Measurements from ENCODE around the gene LAMA4. TPM values are rescaled to one million over a fixed set of nuclear protein-coding genes. Genes with fewer than 3 reads are reported as not detected.

LAMA4 gene
- total RNA-seq, 1 donor from 2014 or later, result 102 TPM

DNA sequence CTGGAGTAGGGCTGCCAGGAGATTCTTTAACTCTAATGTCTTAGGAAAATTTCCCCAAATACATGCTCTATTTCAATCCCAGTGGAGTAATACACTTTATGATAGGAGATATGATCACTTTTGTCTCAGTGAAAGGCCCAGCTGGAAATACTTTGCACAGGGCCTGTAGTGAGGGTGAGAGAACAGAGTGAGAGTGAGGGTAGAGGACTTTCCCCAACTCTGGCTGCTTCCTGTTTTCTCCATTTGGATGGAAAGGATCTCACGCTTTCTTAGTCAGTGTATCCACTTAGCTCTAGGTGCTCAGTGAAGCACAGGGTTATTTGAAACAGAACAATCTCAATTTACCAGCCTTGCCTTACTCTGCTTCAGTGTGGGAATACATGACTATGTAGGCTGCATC is 130.4 kb downstream of the LAMA4 start:
- Mint-ChIP-seq H3K4me1 (ENCODE audit: low read depth) (no peaks in the 10 kb centered on the region), H3K4me3 (ENCODE audit: unreplicated experiment) (no peak overlapping the region), H3K27me3 (ENCODE audit: low read depth) (no peaks in the 10 kb centered on the region), H3K27ac (ENCODE audit: unreplicated experiment) (no peak overlapping the region), H3K36me3 (ENCODE audit: low read depth) (peaks cover 35% of the 10 kb centered on the region), H3K9me3 (ENCODE audit: low read depth) (no peaks in the 10 kb centered on the region)
- no peak for DNase-seq (ENCODE audit: low spot score)
- TF ChIP-seq, protein P1, sequence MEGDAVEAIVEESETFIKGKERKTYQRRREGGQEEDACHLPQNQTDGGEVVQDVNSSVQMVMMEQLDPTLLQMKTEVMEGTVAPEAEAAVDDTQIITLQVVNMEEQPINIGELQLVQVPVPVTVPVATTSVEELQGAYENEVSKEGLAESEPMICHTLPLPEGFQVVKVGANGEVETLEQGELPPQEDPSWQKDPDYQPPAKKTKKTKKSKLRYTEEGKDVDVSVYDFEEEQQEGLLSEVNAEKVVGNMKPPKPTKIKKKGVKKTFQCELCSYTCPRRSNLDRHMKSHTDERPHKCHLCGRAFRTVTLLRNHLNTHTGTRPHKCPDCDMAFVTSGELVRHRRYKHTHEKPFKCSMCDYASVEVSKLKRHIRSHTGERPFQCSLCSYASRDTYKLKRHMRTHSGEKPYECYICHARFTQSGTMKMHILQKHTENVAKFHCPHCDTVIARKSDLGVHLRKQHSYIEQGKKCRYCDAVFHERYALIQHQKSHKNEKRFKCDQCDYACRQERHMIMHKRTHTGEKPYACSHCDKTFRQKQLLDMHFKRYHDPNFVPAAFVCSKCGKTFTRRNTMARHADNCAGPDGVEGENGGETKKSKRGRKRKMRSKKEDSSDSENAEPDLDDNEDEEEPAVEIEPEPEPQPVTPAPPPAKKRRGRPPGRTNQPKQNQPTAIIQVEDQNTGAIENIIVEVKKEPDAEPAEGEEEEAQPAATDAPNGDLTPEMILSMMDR (IDR thresholded peaks at IDR 0.05), result no peak

DNA sequence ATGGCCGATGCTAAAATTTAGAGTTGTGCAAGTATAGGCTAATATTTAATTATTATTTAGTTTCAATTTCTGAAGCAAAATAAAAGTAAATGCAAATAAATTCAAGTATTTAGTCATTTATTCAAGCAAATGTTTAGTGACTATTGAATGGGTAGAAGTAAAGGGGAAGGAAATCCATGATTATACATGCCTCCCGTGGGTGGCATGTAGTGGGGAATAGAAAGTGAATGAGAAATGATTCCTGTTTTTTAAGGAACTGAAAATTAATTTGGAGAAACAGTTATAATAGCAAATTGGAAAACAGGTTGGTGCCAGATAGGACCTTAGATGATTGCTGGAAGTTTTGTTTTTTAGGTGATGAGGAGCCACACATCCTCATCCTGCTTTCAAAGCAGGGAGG is 131.6 kb downstream of the LAMA4 start:
- H3K27me3 Mint-ChIP-seq (ENCODE audit: low read depth), result no peaks in the 10 kb centered on the region
- TF ChIP-seq, protein P1 (IDR thresholded peaks at IDR 0.05), result no peak
- no peak for DNase-seq (ENCODE audit: low spot score)
- no peak overlapping the region for H3K4me3 Mint-ChIP-seq (ENCODE audit: unreplicated experiment)
- H3K4me1 Mint-ChIP-seq (ENCODE audit: low read depth), result no peaks in the 10 kb centered on the region
- no peaks in the 10 kb centered on the region for H3K9me3 Mint-ChIP-seq (ENCODE audit: low read depth)
- H3K27ac Mint-ChIP-seq (ENCODE audit: unreplicated experiment), result no peak overlapping the region
- H3K36me3 Mint-ChIP-seq (ENCODE audit: low read depth), result peaks cover 33% of the 10 kb centered on the region

DNA sequence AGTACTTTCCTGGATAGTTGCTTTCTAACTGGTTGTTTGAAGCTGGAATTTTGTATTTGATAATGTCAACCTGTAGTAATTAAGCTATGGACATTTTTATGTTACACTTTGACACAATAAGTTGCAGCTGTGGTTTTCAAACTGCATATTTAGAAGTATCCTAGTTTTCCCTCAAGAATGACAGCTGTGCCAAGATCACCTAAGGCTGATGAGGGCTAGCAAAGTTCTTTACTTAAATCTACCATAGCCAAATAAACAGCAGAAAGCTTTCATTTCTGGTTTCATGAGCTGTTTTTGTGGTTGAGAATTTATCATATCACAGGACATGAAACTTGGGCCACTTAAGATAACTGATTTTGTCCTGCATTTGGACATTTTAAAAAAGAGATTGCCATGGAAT is 136.3 kb downstream of the LAMA4 start:
- Mint-ChIP-seq H3K4me3 (ENCODE audit: unreplicated experiment) (no peak overlapping the region), H3K36me3 (ENCODE audit: low read depth) (peaks cover 30% of the 10 kb centered on the region), H3K27me3 (ENCODE audit: low read depth) (no peaks in the 10 kb centered on the region), H3K4me1 (ENCODE audit: low read depth) (peaks cover 7% of the 10 kb centered on the region), H3K27ac (ENCODE audit: unreplicated experiment) (no peak overlapping the region), H3K9me3 (ENCODE audit: low read depth) (no peaks in the 10 kb centered on the region)
- no peak for DNase-seq (ENCODE audit: low spot score)
- TF ChIP-seq, protein P1 (IDR thresholded peaks at IDR 0.05), result no peak

DNA sequence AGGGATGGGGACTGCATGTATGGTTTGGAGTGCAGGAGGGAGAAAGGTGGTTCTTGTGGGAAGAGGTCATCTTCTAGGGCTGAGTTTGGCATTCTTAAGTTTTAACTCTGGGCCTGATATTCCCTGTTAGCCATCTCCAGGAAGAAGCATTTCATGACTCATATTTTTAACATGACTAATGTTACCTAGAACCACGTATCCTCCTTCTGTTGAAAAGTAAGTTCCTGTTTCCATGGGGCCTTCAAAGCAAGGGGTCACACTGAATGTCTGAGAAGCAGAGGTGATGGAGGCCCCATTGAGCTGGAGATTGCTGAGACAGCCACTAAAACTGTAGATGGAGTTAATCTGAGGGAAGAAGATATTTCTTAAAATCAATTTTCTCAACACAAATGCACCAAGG is 136.8 kb downstream of the LAMA4 start:
- no peaks in the 10 kb centered on the region for H3K9me3 Mint-ChIP-seq (ENCODE audit: low read depth)
- H3K27me3 Mint-ChIP-seq (ENCODE audit: low read depth), result no peaks in the 10 kb centered on the region
- DNase-seq (ENCODE audit: low spot score), result no peak
- H3K4me1 Mint-ChIP-seq (ENCODE audit: low read depth), result peaks cover 7% of the 10 kb centered on the region
- H3K4me3 Mint-ChIP-seq (ENCODE audit: unreplicated experiment), result no peak overlapping the region
- H3K27ac Mint-ChIP-seq (ENCODE audit: unreplicated experiment), result no peak overlapping the region
- peaks cover 31% of the 10 kb centered on the region for H3K36me3 Mint-ChIP-seq (ENCODE audit: low read depth)
- TF ChIP-seq, protein P1 (IDR thresholded peaks at IDR 0.05), result no peak

DNA sequence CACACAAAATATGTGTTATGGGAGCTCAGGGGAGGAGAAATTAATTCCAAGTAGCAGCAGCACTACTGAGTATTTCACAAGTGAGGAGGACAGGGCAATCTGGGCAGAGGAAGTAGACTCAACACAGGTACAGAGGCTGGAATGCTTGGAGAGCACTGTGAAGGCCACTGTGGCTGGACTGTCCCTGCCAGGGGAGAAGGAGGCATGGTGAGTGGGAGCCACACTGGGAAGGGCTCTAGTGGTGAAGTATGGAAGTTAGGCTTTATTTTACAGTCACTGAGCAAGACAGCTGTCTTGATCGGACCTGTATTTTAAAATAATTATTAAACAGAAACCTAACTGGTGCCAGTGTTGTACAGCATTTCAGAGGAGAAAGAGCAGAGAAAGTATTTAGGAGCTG is 138.1 kb downstream of the LAMA4 start:
- peaks cover 7% of the 10 kb centered on the region for H3K4me1 Mint-ChIP-seq (ENCODE audit: low read depth)
- TF ChIP-seq, protein P1 (IDR thresholded peaks at IDR 0.05), result no peak
- no peaks in the 10 kb centered on the region for H3K9me3 Mint-ChIP-seq (ENCODE audit: low read depth)
- H3K27ac Mint-ChIP-seq (ENCODE audit: unreplicated experiment), result no peak overlapping the region
- peaks cover 39% of the 10 kb centered on the region for H3K36me3 Mint-ChIP-seq (ENCODE audit: low read depth)
- no peak overlapping the region for H3K4me3 Mint-ChIP-seq (ENCODE audit: unreplicated experiment)
- no peak for DNase-seq (ENCODE audit: low spot score)
- no peaks in the 10 kb centered on the region for H3K27me3 Mint-ChIP-seq (ENCODE audit: low read depth)
